Measurements from ENCODE around the gene MAP4. TPM values are rescaled to one million over a fixed set of nuclear protein-coding genes. Genes with fewer than 3 reads are reported as not detected.
"Not testable (repeated sequence)": the region's sequence is repeated elsewhere in the genome, so short reads cannot be mapped to it uniquely, and the experiment has no call there.

The MAP4 gene
- total RNA-seq, 1 donor from 2014 or later = 251 TPM

- DNase-seq = no peak
These were observed 121.0 kb downstream of the MAP4 start for GRCh38 chr3:47895241-47895640.

GRCh38 chr3:47892286-47893040 is 123.8 kb downstream of the MAP4 start:
- no peak for DNase-seq

DNA sequence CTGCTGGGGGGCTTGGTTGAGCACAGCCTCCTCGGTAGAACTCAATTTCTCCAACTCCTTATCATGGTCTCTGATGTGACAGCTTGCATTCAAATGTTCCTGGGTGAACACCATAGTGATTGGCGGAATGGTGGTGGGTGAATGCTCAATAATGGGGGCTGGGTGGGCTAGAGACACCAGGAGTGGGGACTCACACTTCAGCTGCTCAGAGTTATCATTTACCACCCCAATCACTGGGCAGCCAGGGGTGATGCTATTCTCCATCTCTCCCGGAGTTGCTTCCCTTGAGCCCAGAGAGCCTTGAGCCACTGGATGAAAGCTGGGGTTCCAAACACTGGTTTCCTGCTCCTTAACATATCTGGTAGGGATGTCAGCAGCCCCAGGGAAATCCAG is 124.6 kb downstream of the MAP4 start:
- DNase-seq = no peak

DNA sequence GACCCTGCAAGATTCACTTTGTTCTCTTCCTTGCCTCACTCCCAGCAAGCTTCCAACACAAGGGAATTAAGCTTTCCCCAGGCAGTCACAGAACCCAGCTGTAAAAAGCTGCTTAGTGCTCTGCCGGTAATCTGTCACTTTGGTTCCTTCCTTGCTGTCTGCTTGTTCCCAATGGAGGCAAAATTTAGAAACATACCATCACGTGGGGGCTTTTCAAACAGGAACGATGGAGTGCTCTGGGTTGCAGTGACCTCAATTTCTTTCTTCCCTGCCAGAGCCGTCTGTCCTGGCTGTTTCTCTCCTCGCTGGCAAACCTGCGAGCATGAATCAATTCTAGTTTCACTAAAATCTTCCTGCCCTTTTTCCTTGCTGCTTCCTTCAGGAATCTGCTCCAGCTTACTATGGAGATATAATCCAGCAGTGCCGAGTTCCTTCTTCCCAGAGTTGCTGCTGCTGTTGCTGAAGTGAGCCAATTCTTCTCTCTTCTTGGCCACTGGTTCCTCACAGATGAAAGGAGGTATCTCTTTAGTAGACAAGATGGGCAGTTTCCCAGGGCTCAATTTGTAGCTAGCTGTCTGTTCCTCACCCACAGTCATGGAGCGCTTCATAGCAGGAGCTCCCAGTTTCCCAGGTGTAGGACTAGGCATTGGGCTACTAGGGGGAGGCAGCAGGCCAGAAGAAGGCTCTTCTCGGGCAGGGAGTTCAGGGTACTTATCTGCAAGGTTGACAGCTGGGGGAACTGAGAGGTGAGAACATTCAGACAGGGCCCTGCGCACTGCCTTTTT is 125.2 kb downstream of the MAP4 start:
- peak; percentile 37 for DNase-seq

GRCh38 chr3:47890126-47890827 is 125.9 kb downstream of the MAP4 start:
- no peak for DNase-seq

DNA sequence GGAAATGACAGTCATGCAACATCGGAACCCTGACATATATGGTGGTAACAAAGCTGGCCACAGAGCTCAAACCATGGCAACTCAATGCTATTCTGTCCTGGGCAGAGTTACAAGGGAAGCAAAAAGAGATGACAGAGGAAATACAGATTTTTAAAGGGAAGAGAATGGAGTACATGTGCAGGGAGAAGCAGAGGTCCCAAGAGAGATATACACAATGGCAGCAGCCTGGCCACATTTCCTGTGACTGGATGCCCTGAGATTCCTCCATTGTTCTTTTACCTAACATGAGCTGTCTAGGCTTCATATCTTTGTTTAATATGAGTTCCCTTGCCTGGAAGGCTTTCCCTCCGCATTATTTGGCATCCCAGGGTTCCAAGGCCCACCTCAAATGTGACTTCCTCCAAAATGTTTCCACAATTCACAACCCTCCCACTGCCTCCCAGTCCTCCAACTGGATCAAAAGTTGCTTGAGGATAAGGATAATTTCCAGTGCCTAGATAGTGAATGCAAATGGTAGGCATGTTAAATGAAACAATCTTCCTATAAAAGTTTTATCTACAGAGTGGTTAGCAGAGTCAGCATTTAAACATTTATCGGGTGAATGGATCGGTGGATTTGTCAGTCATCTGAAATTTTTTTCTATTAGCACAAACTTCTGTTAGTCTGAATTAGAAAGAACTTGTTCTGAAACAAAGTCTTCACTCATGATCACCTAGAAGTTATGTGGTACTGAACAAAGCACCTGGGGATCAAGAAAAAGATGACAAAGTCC is 127.0 kb downstream of the MAP4 start:
- no peak for DNase-seq

- not testable (repeated sequence) for DNase-seq
These were observed 128.2 kb downstream of the MAP4 start for GRCh38 chr3:47887991-47888390.

DNA sequence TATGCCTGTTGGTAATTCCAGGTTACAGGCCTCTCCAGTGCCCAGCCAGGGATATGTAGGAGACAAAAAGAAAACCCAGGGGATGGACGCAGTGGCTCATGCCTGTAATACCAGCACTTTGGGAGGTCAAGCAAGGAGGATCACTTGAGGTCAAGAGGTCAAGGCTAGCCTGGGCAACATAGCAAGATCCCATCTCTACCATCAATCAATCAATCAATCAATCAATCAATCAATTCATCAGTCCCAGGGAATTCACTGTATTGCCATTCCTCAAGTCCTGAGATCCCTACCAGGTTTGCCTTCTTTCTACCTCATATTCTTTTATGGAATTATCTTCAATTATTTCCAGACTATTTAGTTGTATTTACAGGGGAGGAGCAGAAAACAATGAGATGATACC is 131.0 kb downstream of the MAP4 start:
- DNase-seq = no peak

DNA sequence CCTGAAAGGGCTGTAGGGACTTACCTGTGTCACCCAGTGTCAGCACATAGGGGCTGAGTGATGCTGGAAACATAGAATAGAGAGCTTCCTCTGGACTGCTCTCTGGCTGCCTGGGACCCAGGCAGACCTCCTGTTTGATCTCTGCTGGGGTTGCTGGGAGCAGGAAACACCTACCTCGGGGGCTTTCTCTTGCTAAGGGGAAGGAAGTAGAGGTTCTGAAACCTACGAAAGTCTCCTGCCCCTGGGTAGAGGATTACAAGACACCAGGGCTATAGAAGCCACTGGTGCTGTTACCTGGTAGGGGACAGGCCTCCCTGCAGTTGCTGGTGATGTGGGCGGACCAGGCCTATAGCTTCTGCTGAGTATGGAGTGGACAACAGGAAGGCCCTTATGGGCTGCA is 131.6 kb downstream of the MAP4 start:
- no peak for DNase-seq

- no peak for DNase-seq
These were observed 133.9 kb downstream of the MAP4 start for GRCh38 chr3:47882338-47882737.

GRCh38 chr3:47877719-47878118 is 138.5 kb downstream of the MAP4 start:
- no peak for DNase-seq

DNA sequence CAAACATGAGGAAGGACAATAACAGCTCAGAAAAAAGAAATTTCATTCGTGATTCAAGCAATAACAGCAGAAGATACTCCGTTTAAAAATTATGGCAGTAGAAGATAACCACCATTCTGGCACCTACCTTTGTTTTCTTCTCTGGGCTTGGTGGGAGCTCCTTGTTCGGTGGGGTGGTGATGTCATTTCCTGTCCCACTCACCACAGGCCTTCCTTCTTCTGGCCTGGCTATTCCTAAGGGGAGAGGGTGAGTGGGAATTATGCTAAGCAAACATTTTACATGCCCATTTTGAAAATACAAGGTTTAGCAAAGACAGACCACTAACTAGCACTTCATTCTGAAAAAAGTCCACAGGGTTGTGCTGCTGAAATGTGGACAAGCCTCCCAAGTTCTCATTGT is 138.9 kb downstream of the MAP4 start:
- DNase-seq = no peak

DNA sequence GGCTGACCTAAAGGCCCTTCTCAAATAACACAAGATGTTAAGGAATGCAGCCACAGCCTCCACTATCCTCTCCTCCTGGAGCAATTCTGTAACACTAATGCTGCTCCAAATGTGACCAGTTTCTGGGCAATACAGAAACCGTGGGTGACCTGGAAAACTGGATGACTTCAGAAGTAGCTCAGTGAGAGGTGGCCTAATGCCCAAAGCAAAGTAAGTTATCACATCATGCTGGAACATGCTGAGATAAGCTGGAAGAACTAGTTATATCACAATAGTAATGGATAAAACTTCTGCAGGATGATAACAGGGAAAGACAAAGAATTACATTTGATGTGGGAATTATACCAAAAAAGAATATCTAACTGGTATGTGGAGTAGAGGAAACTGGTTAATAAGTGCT is 141.3 kb downstream of the MAP4 start:
- no peak for DNase-seq

DNA sequence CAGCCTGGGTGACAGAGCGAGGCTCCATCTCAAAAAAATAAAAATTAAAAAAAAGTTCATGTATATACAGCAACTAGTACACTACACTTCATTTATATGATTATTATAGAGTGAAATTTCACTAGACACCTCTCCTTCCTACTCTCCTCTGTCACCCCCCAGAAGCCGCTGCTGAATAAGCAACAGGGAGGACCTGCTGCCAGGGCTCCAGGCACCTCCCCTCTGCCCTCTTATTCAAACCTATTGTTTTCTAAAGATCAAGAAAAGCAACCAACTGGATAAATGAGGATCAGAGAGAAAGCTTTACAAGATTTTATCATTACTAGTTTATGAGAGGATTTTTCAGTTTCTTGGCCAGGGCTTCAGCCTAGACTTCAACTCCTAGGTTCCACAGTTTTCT is 141.8 kb downstream of the MAP4 start:
- no peak for DNase-seq

DNA sequence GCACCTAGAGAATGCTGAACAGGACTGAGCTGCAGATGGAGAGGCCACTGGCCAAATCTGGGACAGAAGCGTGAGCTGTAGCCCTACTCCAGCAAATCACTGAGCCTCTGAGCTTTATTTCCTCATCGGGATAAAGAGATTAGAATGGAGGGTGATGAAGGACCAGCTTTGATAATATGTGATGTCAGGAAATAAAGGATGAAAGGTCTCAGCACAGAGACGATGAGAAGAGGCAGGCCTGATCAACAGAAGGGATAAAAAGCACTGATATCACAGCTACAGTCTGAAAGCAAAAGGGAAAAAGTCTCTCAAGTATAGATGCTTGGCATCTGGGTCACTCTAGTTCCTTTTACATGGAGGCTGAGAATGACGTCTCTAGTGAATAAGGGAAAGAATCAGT is 143.3 kb downstream of the MAP4 start:
- DNase-seq = no peak

- no peak for DNase-seq
These were observed 144.8 kb downstream of the MAP4 start for GRCh38 chr3:47871389-47871788.

GRCh38 chr3:47870702-47871260 is 145.4 kb downstream of the MAP4 start:
- DNase-seq = no peak

DNA sequence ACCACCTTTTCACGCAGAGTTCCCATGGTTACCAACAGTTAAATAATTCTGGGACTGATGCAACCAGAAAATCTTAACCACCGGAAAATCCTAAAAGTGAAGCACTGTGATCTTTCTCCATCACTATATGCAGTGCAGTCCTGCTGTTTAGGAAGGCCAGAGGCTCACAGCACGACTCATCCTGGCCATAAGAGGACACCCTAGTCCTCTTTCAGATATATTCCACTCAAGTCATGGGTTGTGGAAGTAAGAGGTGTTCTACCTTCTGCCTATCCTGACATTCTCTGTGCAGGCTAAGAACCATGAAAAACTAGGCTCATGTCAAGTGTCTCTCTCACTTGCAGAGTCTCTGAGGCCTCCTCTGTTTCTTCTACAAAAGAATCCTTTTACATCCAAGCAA is 146.1 kb downstream of the MAP4 start:
- DNase-seq = no peak

GRCh38 chr3:47868306-47868705 is 147.9 kb downstream of the MAP4 start:
- DNase-seq = no peak

DNA sequence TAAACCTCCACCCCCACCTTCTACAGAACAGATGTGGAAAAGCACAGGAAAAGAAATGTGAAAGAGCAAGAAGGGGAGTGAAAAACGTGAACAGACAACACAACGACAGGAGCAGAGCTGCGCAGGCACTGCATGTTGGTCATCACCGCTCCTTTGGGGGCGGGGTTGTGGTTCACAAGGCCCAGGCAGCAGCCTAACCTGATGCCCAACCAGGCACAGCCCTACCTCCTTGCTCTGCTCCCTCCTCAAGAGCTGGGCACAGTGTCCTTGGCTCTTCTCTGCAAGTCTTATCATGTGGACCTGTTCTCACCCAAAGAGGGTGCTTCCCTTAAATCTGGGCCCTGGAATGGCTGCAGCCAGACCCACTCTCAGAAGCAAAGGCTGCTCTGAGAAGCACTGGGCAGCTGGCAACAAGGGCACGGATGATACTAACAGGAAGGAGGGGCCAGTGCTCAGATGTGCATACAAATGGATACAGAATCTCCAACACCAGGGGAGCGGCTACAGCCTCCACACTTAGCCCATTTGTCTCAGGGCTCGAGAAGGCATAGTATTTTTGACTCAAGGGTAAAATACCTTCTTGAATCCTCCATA is 148.7 kb downstream of the MAP4 start:
- DNase-seq = no peak

DNA sequence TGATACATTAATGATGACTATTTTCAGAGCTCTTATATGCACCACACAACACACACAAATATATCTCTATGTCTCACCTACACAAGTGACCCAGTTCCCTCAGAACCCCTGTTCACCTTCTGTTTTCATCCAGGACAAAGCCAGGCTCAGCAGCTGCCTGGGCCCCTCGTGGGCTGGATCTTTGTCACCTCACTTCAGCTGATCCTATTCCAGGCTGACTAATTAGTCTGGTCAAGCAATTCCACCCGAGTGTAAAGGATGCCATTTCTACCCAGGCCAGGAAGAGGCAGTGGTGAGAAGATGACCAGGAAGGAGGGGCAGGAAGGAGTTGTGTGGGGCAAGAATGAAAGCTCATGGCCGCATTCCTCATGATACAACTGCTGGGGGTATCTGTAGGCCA is 151.0 kb downstream of the MAP4 start:
- no peak for DNase-seq

Measured in tongue (tissue), 2 donors.